ENCODE measurements around the gene SDCCAG8.

The SDCCAG8 gene

GRCh38 chr1:243275316-243275715, 19.5 kb downstream of the SDCCAG8 start:
- DNase-seq: no peak
- intact Hi-C loops (cut with DNase I): no loop called here

DNA sequence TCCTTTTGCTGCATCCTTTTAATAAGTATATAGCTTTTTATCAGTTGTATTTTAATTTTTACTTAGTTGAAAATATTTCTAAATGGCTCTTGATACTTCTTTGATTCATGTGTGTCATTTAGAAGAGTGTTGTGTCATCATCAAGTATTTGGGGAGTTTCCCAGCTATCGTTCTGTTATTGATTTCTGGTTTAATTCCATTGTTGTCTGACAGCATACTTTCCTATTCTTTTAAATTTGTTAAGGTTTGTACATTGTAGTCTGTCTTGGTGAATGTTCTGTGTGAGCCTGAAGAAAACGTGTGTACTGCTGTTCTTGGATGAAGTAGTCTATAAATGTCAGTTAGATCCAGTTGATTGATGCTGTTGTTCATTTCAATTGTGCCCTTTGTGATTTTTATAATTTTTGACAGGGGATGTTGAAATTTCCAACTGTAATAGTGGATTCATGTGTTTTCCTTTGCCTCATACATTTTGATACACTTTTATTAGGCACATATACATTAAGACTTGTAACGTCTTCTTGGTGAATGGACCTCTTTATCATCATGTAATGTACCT, 24.8 kb downstream of the SDCCAG8 start:
- intact Hi-C loops (cut with DNase I): no loop called here
- DNase-seq: no peak

GRCh38 chr1:243281672-243282071, 25.8 kb downstream of the SDCCAG8 start:
- intact Hi-C loops (cut with DNase I): no loop called here

DNA sequence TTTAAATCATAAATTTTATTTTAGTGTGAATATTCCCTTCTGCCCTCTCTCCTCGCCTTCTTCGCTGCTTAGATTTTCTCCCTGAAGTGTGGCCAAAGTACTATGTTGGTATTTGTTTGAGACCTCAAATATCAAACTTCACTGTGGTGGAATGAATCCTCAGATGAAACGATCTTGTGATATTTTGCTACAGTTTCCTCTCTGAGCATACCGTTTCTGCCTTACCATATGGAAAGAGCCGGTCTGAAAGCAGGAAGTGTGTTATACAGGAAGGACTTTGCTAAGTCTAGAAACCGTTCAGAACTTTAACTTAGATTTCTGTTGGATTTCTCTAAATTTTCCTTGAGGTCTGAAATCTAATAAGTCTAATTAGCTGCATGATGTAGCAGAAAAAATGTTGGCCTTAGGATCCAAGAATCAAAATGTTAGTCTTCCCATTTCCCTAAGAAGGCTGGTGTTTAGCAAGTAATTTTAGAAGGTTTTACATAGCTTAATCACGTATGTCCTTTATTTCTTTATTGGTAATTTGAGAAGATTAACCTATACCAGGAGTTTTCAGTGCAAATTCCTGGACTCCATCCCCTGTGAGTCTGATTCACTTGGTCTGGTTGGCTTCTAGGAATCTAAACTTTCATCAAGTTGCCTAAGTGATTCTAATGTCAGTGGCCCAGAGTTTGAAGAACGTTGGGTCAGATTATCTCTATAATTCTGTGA, 30.7 kb downstream of the SDCCAG8 start:
- DNase-seq: no peak
- intact Hi-C loops (cut with DNase I): loop anchor here (1.0 kb wide), 1 partner anchor 9 kb away; no protein-coding TSS in a partner anchor

More at GRCh38 chr1:243281672-243282071, 25.8 kb downstream of the SDCCAG8 start:
- no peak for DNase-seq

GRCh38 chr1:243287123-243287460, 31.3 kb downstream of the SDCCAG8 start:
- intact Hi-C loops (cut with DNase I): no loop called here
- no peak for DNase-seq

GRCh38 chr1:243287652-243288051, 31.8 kb downstream of the SDCCAG8 start:
- intact Hi-C loops (cut with DNase I): no loop called here
- no peak for DNase-seq

DNA sequence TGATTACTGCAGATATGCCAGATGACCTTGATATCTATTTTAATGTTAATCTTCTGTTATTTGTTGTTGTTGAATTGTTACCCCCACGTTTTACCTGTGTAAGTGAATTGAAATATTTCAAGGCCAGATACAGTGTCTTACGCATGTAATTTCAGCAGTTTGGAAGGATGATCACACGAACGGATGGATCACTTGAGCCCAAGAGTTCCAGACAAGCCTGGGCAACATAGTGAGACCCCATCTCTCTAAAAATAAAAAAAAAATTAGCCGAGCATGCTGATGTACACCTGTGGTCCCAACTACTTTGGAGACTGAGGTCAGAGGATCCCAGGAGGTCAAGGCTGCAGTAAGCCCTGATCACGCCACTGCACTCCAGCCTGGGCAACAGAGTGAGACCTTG, 32.2 kb downstream of the SDCCAG8 start:
- no peak for DNase-seq

GRCh38 chr1:243291292-243291691, 35.5 kb downstream of the SDCCAG8 start:
- DNase-seq: no peak
- intact Hi-C loops (cut with DNase I): no loop called here

More for the DNA sequence above, 32.2 kb downstream of the SDCCAG8 start:
- intact Hi-C loops (cut with DNase I): no loop called here

DNA sequence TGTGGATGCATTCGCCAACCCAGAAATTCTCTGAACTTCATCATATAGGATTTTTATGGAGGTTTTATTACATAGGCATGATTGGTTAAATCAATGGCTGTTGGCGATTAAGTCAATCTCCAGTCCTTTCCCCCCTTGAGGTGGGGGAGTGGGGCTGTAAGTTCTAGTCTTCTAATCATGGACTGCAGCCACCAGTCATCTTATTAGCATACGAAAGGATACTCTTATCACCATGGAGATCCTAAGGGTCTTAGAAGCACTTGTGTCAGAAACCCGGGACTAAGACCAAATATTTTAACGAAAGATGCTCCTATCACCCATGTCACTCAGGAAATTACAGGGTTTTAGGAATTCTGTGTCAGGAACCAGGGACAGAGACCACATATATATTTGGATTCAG, 36.3 kb downstream of the SDCCAG8 start:
- intact Hi-C loops (cut with DNase I): no loop called here
- no peak for DNase-seq

- no peak for DNase-seq
- intact Hi-C loops (cut with DNase I): no loop called here
Measured at GRCh38 chr1:243293941-243294722, 38.3 kb downstream of the SDCCAG8 start.

GRCh38 chr1:243294723-243295121, 38.9 kb downstream of the SDCCAG8 start:
- intact Hi-C loops (cut with DNase I): loop anchor here (1.0 kb wide), 1 partner anchor 8 kb away; no protein-coding TSS in a partner anchor
- no peak for DNase-seq

DNA sequence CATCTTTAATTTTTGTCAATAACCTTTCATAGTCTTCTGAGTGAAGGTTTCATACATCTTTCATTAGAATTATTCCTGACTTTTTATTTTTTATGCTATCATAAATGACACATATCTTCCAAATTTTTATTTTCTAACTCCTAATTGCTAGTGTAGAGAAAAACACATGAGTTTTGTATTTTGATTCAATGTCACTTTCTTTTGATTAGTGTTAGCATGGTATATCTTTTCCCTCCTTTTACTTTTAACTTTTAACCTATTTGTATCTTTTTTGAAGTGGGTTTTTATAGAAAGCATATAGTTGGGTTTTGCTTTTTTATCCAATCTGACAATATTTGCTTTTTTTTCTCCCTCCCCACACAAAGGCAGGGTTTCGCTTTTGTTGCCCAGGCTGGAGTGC, 43.2 kb downstream of the SDCCAG8 start:
- DNase-seq: no peak
- intact Hi-C loops (cut with DNase I): no loop called here

DNA sequence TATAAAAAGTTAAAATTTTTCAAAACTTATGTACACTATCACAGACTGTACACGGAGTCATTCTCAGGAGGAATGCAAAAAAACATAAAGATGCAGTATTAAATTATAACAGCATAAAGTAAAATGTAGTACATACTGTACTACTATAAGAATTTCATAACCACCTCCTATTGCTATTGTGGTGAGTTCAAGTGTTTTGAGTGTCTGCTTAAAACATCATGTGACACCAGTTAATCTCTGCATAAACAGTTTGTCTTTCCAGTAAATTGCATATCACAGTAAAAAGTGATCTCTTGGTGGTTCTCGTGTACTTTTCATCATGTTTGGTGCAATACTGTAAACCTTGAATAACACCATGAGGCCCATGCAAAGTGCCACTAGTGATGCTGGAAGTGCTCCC, 45.2 kb downstream of the SDCCAG8 start:
- intact Hi-C loops (cut with DNase I): no loop called here
- no peak for DNase-seq

- intact Hi-C loops (cut with DNase I): no loop called here
- no peak for DNase-seq
Measured at GRCh38 chr1:243311809-243312208, 56.0 kb downstream of the SDCCAG8 start.

- intact Hi-C loops (cut with DNase I): no loop called here
- DNase-seq: no peak
Measured at GRCh38 chr1:243312952-243313634, 57.3 kb downstream of the SDCCAG8 start.

- intact Hi-C loops (cut with DNase I): no loop called here
- DNase-seq: no peak
Measured at GRCh38 chr1:243313635-243314536, 58.0 kb downstream of the SDCCAG8 start.

DNA sequence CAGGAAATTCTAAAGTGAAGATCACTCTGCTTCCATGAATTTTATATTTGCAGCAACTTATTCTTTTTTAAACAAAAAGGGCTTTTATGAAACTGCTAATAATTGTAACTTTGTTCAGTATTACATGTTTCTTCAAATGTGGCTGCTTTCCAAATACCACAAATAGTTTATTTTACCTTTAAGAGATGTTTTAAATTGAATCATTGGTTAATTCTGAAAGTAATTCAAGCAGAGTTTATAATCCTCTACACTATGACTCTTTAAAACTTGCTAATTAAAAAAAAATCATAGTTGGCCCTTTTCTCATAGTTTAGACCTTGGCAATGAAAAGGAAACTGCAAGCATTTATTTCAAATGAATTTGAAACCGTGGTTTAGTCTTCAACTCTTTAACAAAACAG, 59.6 kb downstream of the SDCCAG8 start:
- intact Hi-C loops (cut with DNase I): no loop called here
- DNase-seq: no peak

- DNase-seq: no peak
- intact Hi-C loops (cut with DNase I): loop anchor here (2.0 kb wide), 1 partner anchor 61 kb away; the partner anchor contains the start of gene CEP170
Measured at GRCh38 chr1:243315893-243316292, 60.1 kb downstream of the SDCCAG8 start.

DNA sequence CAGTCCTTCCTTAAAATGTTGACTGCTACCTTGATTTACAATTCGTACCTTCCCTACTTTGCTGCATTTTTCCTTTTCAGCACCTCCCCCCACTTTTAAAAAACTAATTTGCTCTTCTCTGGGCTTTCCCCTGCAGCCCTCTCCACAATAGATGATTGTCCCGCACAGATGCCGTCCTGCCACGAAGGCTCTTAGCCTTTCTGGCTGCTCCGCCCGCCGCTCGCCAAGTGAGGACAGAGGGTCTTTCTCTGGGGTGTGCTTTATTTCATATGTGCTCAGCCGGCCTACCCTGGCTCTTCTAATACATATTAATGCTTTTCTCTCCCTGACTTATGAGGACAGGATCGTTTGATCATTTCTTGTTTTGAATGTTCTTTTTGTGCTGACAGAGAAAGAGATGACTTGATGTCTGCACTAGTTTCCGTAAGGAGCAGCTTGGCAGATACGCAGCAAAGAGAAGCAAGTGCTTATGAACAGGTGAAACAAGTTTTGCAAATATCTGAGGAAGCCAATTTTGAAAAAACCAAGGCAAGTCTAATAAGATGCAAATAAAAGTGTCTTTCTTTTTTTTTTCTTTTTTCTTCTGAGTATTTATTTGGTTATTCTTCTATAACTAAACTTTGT, 60.6 kb downstream of the SDCCAG8 start:
- DNase-seq: peak; percentile 62 to 97 (median 78)
- intact Hi-C loops (cut with DNase I): loop anchor here (2.0 kb wide), 1 partner anchor 62 kb away; the partner anchor contains the start of gene CEP170
